ENCODE measurements around the gene FAM240B. TPM values are rescaled to one million over a fixed set of nuclear protein-coding genes. Genes with fewer than 3 reads are reported as not detected.

FAM240B gene
- total RNA-seq, 1 experiment from 2014 or later: not detected

DNA sequence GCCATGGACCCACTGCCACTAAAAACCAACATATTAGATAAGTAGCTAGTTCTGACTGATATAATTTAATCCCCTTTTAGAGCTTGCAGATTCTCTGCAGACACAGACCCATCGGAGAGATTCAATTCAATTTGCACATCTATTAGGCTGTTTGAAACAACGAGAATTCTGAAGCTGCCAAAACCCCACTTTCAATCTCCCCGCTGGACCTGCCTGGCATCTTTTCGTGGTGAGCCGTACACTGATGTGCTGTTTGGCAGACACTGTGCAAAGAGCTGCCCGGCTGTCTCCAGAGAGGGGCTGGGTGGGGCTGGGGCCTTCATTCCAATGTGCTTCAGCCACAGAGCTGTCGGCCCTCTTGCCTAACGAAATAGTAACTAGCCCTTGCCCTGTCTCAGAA is 42.1 kb upstream of the FAM240B start:
- CTCF ChIA-PET: no interaction called here
- ATAC-seq: no peak

DNA sequence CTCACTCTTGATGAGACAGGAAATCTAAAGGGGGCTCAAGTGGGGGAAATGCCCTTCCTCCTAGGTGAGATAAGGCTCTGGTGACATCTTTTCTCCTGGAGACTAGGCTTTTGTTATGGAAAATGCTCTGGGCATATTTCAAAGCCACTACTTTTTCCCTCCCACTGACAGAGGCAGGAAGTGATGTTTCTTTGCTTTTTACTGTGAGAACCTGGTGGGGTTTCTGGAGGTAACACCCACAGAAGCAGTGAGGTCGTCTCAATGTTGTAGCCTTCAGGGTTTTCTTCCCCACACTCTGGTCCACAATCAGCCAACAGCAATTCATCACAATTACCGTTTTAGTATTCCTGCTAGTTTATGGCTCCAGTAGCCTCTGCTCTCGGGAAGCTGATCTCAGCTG is 41.4 kb upstream of the FAM240B start:
- TF ChIP-seq EZH2phosphoT487 (IDR thresholded peaks at IDR 0.05; ENCODE audit: borderline replicate concordance, low read length): no peak
- TF ChIP-seq, protein P1, sequence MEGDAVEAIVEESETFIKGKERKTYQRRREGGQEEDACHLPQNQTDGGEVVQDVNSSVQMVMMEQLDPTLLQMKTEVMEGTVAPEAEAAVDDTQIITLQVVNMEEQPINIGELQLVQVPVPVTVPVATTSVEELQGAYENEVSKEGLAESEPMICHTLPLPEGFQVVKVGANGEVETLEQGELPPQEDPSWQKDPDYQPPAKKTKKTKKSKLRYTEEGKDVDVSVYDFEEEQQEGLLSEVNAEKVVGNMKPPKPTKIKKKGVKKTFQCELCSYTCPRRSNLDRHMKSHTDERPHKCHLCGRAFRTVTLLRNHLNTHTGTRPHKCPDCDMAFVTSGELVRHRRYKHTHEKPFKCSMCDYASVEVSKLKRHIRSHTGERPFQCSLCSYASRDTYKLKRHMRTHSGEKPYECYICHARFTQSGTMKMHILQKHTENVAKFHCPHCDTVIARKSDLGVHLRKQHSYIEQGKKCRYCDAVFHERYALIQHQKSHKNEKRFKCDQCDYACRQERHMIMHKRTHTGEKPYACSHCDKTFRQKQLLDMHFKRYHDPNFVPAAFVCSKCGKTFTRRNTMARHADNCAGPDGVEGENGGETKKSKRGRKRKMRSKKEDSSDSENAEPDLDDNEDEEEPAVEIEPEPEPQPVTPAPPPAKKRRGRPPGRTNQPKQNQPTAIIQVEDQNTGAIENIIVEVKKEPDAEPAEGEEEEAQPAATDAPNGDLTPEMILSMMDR (conservative IDR thresholded peaks at IDR 0.05; ENCODE audit: low read depth, low read length): no peak
- TF ChIP-seq EZH2 (IDR thresholded peaks at IDR 0.05; ENCODE audit: low read length, unreplicated experiment): no peak
- Histone ChIP-seq H3K4me1 (ENCODE audit: insufficient read depth, low read length) (no peaks in the 10 kb centered on the region), H4K20me1 (ENCODE audit: low read length) (no peaks in the 10 kb centered on the region), H2AFZ (ENCODE audit: low read length) (no peak overlapping the region), H3K79me2 (ENCODE audit: low read length) (no peaks in the 10 kb centered on the region), H3K9me2 (replicated peaks; ENCODE audit: low read length) (no peaks in the 10 kb centered on the region), H3K27ac (ENCODE audit: low read length) (no peak overlapping the region), H3K4me3 (ENCODE audit: low read length) (no peak overlapping the region), H3K36me3 (ENCODE audit: low read depth, low read length) (no peaks in the 10 kb centered on the region), H3K9ac (ENCODE audit: low read length) (no peak overlapping the region), H3F3A (ENCODE audit: low read length, unreplicated experiment) (no peaks in the 10 kb centered on the region), H3K9me3 (ENCODE audit: low read length) (no peaks in the 10 kb centered on the region), H3K27me3 (ENCODE audit: low read length) (no peaks in the 10 kb centered on the region), H3K4me2 (ENCODE audit: low read length) (no peak overlapping the region)
- BruUV-seq (replicated peaks): no TSS peak
- intact Hi-C loops (cut with micrococcal nuclease): no loop called here
- no peak for ATAC-seq
- CTCF ChIA-PET: no interaction called here
- POLR2A ChIA-PET (ENCODE audit: unreplicated experiment): no interaction called here
- no peak for DNase-seq

More for the DNA sequence above, 42.1 kb upstream of the FAM240B start:
- no peak for DNase-seq
- Histone ChIP-seq H3K4me2 (ENCODE audit: low read length) (no peak overlapping the region), H3K9ac (ENCODE audit: low read length) (no peak overlapping the region), H3K9me3 (ENCODE audit: low read length) (no peaks in the 10 kb centered on the region), H3K4me1 (ENCODE audit: insufficient read depth, low read length) (no peaks in the 10 kb centered on the region), H3K4me3 (ENCODE audit: low read length) (no peak overlapping the region), H2AFZ (ENCODE audit: low read length) (no peak overlapping the region), H3K27me3 (ENCODE audit: low read length) (no peaks in the 10 kb centered on the region), H3K9me2 (replicated peaks; ENCODE audit: low read length) (no peaks in the 10 kb centered on the region), H3K27ac (ENCODE audit: low read length) (no peak overlapping the region), H3K36me3 (ENCODE audit: low read depth, low read length) (no peaks in the 10 kb centered on the region), H4K20me1 (ENCODE audit: low read length) (no peaks in the 10 kb centered on the region), H3K79me2 (ENCODE audit: low read length) (no peaks in the 10 kb centered on the region), H3F3A (ENCODE audit: low read length, unreplicated experiment) (no peaks in the 10 kb centered on the region)
- TF ChIP-seq EZH2 (IDR thresholded peaks at IDR 0.05; ENCODE audit: low read length, unreplicated experiment) (no peak), EZH2phosphoT487 (IDR thresholded peaks at IDR 0.05; ENCODE audit: borderline replicate concordance, low read length) (no peak)
- TF ChIP-seq, protein P1 (conservative IDR thresholded peaks at IDR 0.05; ENCODE audit: low read depth, low read length): no peak
- intact Hi-C loops (cut with micrococcal nuclease): no loop called here
- BruUV-seq (replicated peaks): no TSS peak
- POLR2A ChIA-PET (ENCODE audit: unreplicated experiment): no interaction called here

DNA sequence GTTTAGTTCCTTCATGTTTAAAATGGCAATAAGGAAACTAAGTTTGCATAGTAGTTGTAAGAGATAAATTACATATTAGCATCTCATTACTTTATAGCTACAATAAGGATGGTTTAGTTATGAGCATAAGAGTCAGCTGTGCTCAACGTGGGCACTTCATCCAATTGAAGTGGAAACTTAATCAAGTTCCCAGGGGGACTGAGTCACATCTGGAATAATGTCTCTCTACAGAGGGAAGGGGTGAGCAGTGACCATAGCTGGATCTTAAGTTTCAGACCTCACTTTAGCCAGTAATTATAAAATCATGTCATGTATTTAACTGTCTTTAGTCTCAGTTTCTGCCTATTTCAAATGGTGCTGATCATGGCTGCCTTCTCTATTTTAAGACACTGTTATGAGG is 36.8 kb upstream of the FAM240B start:
- Histone ChIP-seq H2AFZ (ENCODE audit: low read length) (no peak overlapping the region), H4K20me1 (ENCODE audit: low read length) (no peaks in the 10 kb centered on the region), H3K4me1 (ENCODE audit: insufficient read depth, low read length) (no peaks in the 10 kb centered on the region), H3K4me3 (ENCODE audit: low read length) (no peak overlapping the region), H3K4me2 (ENCODE audit: low read length) (no peak overlapping the region), H3K9me2 (replicated peaks; ENCODE audit: low read length) (no peaks in the 10 kb centered on the region), H3K27ac (ENCODE audit: low read length) (no peak overlapping the region), H3K27me3 (ENCODE audit: low read length) (no peaks in the 10 kb centered on the region), H3K9ac (ENCODE audit: low read length) (no peak overlapping the region), H3F3A (ENCODE audit: low read length, unreplicated experiment) (no peaks in the 10 kb centered on the region), H3K36me3 (ENCODE audit: low read depth, low read length) (no peaks in the 10 kb centered on the region), H3K79me2 (ENCODE audit: low read length) (no peaks in the 10 kb centered on the region), H3K9me3 (ENCODE audit: low read length) (no peaks in the 10 kb centered on the region)
- POLR2A ChIA-PET (ENCODE audit: unreplicated experiment): no interaction called here
- ATAC-seq: no peak
- intact Hi-C loops (cut with micrococcal nuclease): no loop called here
- no TSS peak for BruUV-seq (replicated peaks)
- CTCF ChIA-PET: no interaction called here
- DNase-seq: no peak
- TF ChIP-seq, protein P1 (conservative IDR thresholded peaks at IDR 0.05; ENCODE audit: low read depth, low read length): no peak
- TF ChIP-seq EZH2phosphoT487 (IDR thresholded peaks at IDR 0.05; ENCODE audit: borderline replicate concordance, low read length) (no peak), EZH2 (IDR thresholded peaks at IDR 0.05; ENCODE audit: low read length, unreplicated experiment) (no peak)
